SK-N-SH (cell line): Measurements from ENCODE around the gene RTN4RL2. TPM values are rescaled to one million over a fixed set of nuclear protein-coding genes. Genes with fewer than 3 reads are reported as not detected.
A peak's percentile ranks its signal among the peaks of the same experiment; 100 is the strongest.

Experiments used
- CTCF ChIA-PET: fragments of 300-600, 350-600 bp; formaldehyde crosslinking; extraction: SDS; loops from one replicate; lab custom pipeline; 2021; lab: Yijun Ruan, JAX
- POLR2A ChIA-PET: fragments of 350-600 bp; sonication (Branson Sonifier 250); formaldehyde crosslinking; extraction: SDS; loops from one replicate; lab custom pipeline; 2020; ENCODE audit warnings: antibody characterized with exemption, inconsistent platforms; lab: Yijun Ruan, JAX
- DNase-seq: peaks from one replicate; pipeline ENCODE4 v3.0.0; 2012
- H2AFZ ChIP-seq: fragments of 200-600 bp; sonication (generic); 2 replicates; pipeline ENCODE4 v1.8.1; 2016; ENCODE audit warnings: antibody characterized with exemption, mild to moderate bottlenecking, low read depth
- H3F3A ChIP-seq: fragments of 200-600 bp; sonication (generic); replicated peaks from 2 replicates; pipeline ENCODE3; 2016; ENCODE audit warnings: antibody characterized with exemption, mild to moderate bottlenecking; ENCODE audit not compliant: insufficient read depth
- H3K27ac ChIP-seq, 2 experiments: fragments of 200-500 bp in 1 of 2; fragments of 200-600 bp in 1 of 2; sonication (Bioruptor generic) in 1 of 2; sonication (generic), shearing (Covaris generic) in 1 of 2; 2 replicates each; pipeline versions ENCODE4 v1.5.1 to v1.6.1; 2014 to 2016; ENCODE audit warnings: low read depth in 2 of 2, inconsistent platforms in 1 of 2, low read length in 1 of 2, mild to moderate bottlenecking in 1 of 2, mixed read lengths in 1 of 2
- H3K27me3 ChIP-seq: fragments of 200-600 bp; sonication (generic), shearing (Covaris generic); 2 replicates; pipeline ENCODE4 v1.6.1; 2016; ENCODE audit warnings: mixed run types; ENCODE audit not compliant: insufficient read depth
- H3K36me3 ChIP-seq, 2 experiments: fragments of 200-500 bp in 1 of 2; fragments of 200-600 bp in 1 of 2; sonication (Bioruptor generic) in 1 of 2; sonication (generic) in 1 of 2; replicated peaks in 1 of 2; 2 replicates each; pipeline versions ENCODE3 to v1.5.1; 2014 to 2016; ENCODE audit warnings: low read length in 1 of 2, mild to moderate bottlenecking in 1 of 2; ENCODE audit not compliant: insufficient read depth in 2 of 2, control insufficient read depth in 1 of 2
- H3K4me1 ChIP-seq, 2 experiments: fragments of 200-500 bp in 1 of 2; fragments of 200-600 bp in 1 of 2; sonication (Bioruptor generic) in 1 of 2; sonication (generic), shearing (Covaris generic) in 1 of 2; 2 replicates each; pipeline versions ENCODE4 v1.5.1 to v1.6.1; 2014 to 2016; ENCODE audit warnings: low read depth in 1 of 2, low read length in 1 of 2, mixed run types in 1 of 2; ENCODE audit not compliant: insufficient read depth in 2 of 2, control insufficient read depth in 1 of 2
- H3K4me2 ChIP-seq: fragments of 200-600 bp; sonication (generic), shearing (Covaris generic); 2 replicates; pipeline ENCODE4 v1.6.1; 2017; ENCODE audit warnings: mixed run types
- H3K4me3 ChIP-seq, 2 experiments: fragments of 200-500 bp in 1 of 2; fragments of 200-600 bp in 1 of 2; sonication (Bioruptor generic) in 1 of 2; sonication (generic), shearing (Covaris generic) in 1 of 2; 2 replicates each; pipeline versions ENCODE4 v1.5.1 to v1.8.1; 2014 to 2016; ENCODE audit warnings: low read depth in 2 of 2, inconsistent platforms in 1 of 2, low read length in 1 of 2, mild to moderate bottlenecking in 1 of 2, mixed read lengths in 1 of 2, moderate library complexity in 1 of 2
- H3K79me2 ChIP-seq: fragments of 200-600 bp; sonication (generic); 2 replicates; pipeline ENCODE4 v1.8.1; 2017; ENCODE audit warnings: mild to moderate bottlenecking; ENCODE audit not compliant: insufficient read depth
- H3K9ac ChIP-seq: fragments of 200-600 bp; sonication (generic); 2 replicates; pipeline ENCODE4 v1.6.1; 2017; ENCODE audit warnings: mixed run types
- H3K9me2 ChIP-seq: fragments of 200-600 bp; sonication (generic); 2 replicates; pipeline ENCODE4 v1.6.1; 2017; ENCODE audit warnings: mixed run types
- H3K9me3 ChIP-seq: fragments of 200-600 bp; sonication (generic); 2 replicates; pipeline ENCODE4 v1.6.1; 2017; ENCODE audit warnings: mixed run types, mild to moderate bottlenecking, moderate library complexity
- H4K20me1 ChIP-seq: fragments of 200-600 bp; sonication (generic); 2 replicates; pipeline ENCODE4 v1.6.1; 2017; ENCODE audit warnings: mild to moderate bottlenecking, mixed run types; ENCODE audit not compliant: insufficient read depth
- EP300 ChIP-seq, 2 experiments: IDR thresholded peaks; 2 replicates each; pipeline versions ENCODE4 v1.4.0 to v1.6.1; 2012; ENCODE audit warnings: borderline replicate concordance in 1 of 2, low read depth in 1 of 2, low read length in 1 of 2
- EZH2phosphoT487 ChIP-seq: fragments of 200-600 bp; sonication (generic); IDR thresholded peaks from 2 replicates; pipeline ENCODE4 v1.6.1; 2017; ENCODE audit warnings: low read depth, mixed run types, mild to moderate bottlenecking, antibody characterized with exemption, moderate library complexity, borderline replicate concordance
- GABPA ChIP-seq: IDR thresholded peaks from 2 replicates; pipeline ENCODE4 v1.4.0; 2012; ENCODE audit warnings: low read depth, mild to moderate bottlenecking
- MAX ChIP-seq: IDR thresholded peaks from 2 replicates; pipeline ENCODE4 v1.4.0; 2012; ENCODE audit warnings: low read depth
- MXI1 ChIP-seq: IDR thresholded peaks from 2 replicates; pipeline ENCODE4 v1.6.1; 2012; ENCODE audit warnings: mild to moderate bottlenecking, low read depth, low read length, improper control_type of control experiment
- NRF1 ChIP-seq: IDR thresholded peaks from 2 replicates; pipeline ENCODE4 v1.6.1; 2012; ENCODE audit warnings: low read depth, mild to moderate bottlenecking, low read length
- PBX3 ChIP-seq: IDR thresholded peaks from 2 replicates; pipeline ENCODE4; 2012
- RAD21 ChIP-seq: IDR thresholded peaks from 2 replicates; pipeline ENCODE4 v1.6.1; 2012; ENCODE audit warnings: mild to moderate bottlenecking, low read length
- REST ChIP-seq: IDR thresholded peaks from 2 replicates; pipeline ENCODE4 v1.6.1; 2012; ENCODE audit warnings: mild to moderate bottlenecking, low read depth, low read length, moderate library complexity
- RFX5 ChIP-seq: IDR thresholded peaks from 2 replicates; pipeline ENCODE4 v1.6.1; 2012; ENCODE audit warnings: mild to moderate bottlenecking, improper control_type of control experiment, low read length
- TCF12 ChIP-seq: IDR thresholded peaks from 2 replicates; pipeline ENCODE4 v1.4.0; 2012
- TEAD4 ChIP-seq: IDR thresholded peaks from 2 replicates; pipeline ENCODE4 v1.4.0; 2012; ENCODE audit warnings: mild to moderate bottlenecking, borderline replicate concordance; ENCODE audit not compliant: insufficient read depth
- USF1 ChIP-seq: IDR thresholded peaks from 2 replicates; pipeline ENCODE4 v1.4.0; 2012; ENCODE audit warnings: low read depth, borderline replicate concordance
- WGBS: methylation state at CpG from one replicate; pipeline ENCODE4 v1.1.6; 2017; ENCODE audit warnings: low lambda C conversion rate; 5-methylcytosine and 5-hydroxymethylcytosine counted together
- polyA plus RNA-seq, 3 experiments: library from polyadenylated mRNA; depleted of rRNA; stranded (reverse); fragments of >200 nt; gene quantifications; 2 replicates each; pipeline ENCODE4 v1.2.3, GENCODE V29; 2012

Gene RTN4RL2
- polyA plus RNA-seq, 1 of the 3 experiments (the other 2 are of a cell fraction) = 0.30 TPM

- no peak for TF ChIP-seq PBX3
These were observed 1.7 kb upstream of the RTN4RL2 start (continued) for GRCh38 chr11:57458410-57459163.

- no peak overlapping the region for H3K27ac ChIP-seq
- ChIA-PET CTCF (interaction anchor here (0.9 to 13.8 kb wide), 42 partner anchors 8 to 304 kb away, joined by 3 to 306 read pairs (median 8); partner anchors contain the start of genes PRG3, SERPING1, SLC43A1 and SLC43A3), POLR2A (no interaction called here)
- H3K4me3 ChIP-seq = peak overlapping the region; percentile 43 to 50; a peak in 3 of 4 replicates
- no peak overlapping the region for H3K9ac ChIP-seq
- under 1% methylated on average over 43 of the region's 62 CpGs for WGBS
- no peaks in the 10 kb centered on the region for H3K9me2 ChIP-seq
- peaks cover 28% of the 10 kb centered on the region for H3K27me3 ChIP-seq
- no peaks in the 10 kb centered on the region for H3K36me3 ChIP-seq
- H3F3A ChIP-seq = peaks cover 4% of the 10 kb centered on the region
- no peaks in the 10 kb centered on the region for H4K20me1 ChIP-seq
- no peaks in the 10 kb centered on the region for H3K79me2 ChIP-seq
- H2AFZ ChIP-seq = no peak overlapping the region
- peak; percentile 45 for DNase-seq
- H3K4me2 ChIP-seq = peak overlapping the region; percentile 78
- TF ChIP-seq RFX5 = no peak
- 0 out of 2 replicates have a peak, but pooled peaks have one; percentile 29 for TF ChIP-seq MAX
- H3K9me3 ChIP-seq = no peaks in the 10 kb centered on the region
- H3K4me1 ChIP-seq = peaks cover 11 to 22% of the 10 kb centered on the region in 2 experiments; a peak in 2 of 4 replicates
These were observed 935 bp upstream of the RTN4RL2 start for GRCh38 chr11:57459164-57460021.

- ChIA-PET POLR2A (interaction anchor here (1.1 kb wide), 1 partner anchor 15 kb away, joined by 3 read pairs; no protein-coding TSS in a partner anchor), CTCF (interaction anchor here (1.0 to 13.8 kb wide), 15 partner anchors 11 to 1053 kb away, joined by 3 to 306 read pairs (median 11); partner anchors contain the start of genes SLC43A1, TIMM10 and UBE2L6)
- TF ChIP-seq GABPA = no peak
- no peak for TF ChIP-seq TCF12
- TF ChIP-seq NRF1 = no peak
- TF ChIP-seq EZH2phosphoT487 = no peak
- TF ChIP-seq USF1 = no peak
- TF ChIP-seq REST = no peak
- no peak for TF ChIP-seq EP300 (IDR thresholded peaks at IDR 0.05; ENCODE audit: borderline replicate concordance in 1 of 2, low read depth in 1 of 2, low read length in 1 of 2)
- TF ChIP-seq RFX5 = no peak
- TF ChIP-seq TEAD4 = no peak
- no peak for TF ChIP-seq MXI1
- TF ChIP-seq RAD21 = no peak
- peaks cover 11 to 22% of the 10 kb centered on the region in 2 experiments; a peak in 2 of 4 replicates for H3K4me1 ChIP-seq
- H3F3A ChIP-seq = peaks cover 4% of the 10 kb centered on the region
- WGBS = 26% methylated on average over 23 of the region's 50 CpGs
- H3K27me3 ChIP-seq = peaks cover 28% of the 10 kb centered on the region
- H3K9me3 ChIP-seq = no peaks in the 10 kb centered on the region
- no peak for DNase-seq
- no peak overlapping the region for H3K27ac ChIP-seq
- no peaks in the 10 kb centered on the region for H3K9me2 ChIP-seq
- peak overlapping the region; percentile 35 to 43; a peak in 3 of 4 replicates for H3K4me3 ChIP-seq
- no peak overlapping the region for H3K9ac ChIP-seq
- H3K36me3 ChIP-seq = no peaks in the 10 kb centered on the region
- H3K79me2 ChIP-seq = no peaks in the 10 kb centered on the region
- H3K4me2 ChIP-seq = 0 out of 2 replicates have a peak overlapping the region, but pooled peaks have one; percentile 11
- H4K20me1 ChIP-seq = no peaks in the 10 kb centered on the region
- no peak overlapping the region for H2AFZ ChIP-seq
These were observed 726 bp downstream of the RTN4RL2 start for GRCh38 chr11:57460758-57461749.
